HepG2 (cell line): ENCODE data around the gene RSAD1. TPM values are rescaled to one million over a fixed set of nuclear protein-coding genes. Genes with fewer than 3 reads are reported as not detected.
A peak's percentile ranks its signal among the peaks of the same experiment; 100 is the strongest.

Source experiments
- ATAC-seq: fragments of 200-7000 bp; cut with Tn5 transposase; 3 replicates; pipeline ENCODE4 v1.9.1; 2020; ENCODE audit warnings: mild to moderate bottlenecking, moderate library complexity
- BruUV-seq: library from RNA; stranded (reverse); fragments of 400-500 nt; replicated peaks from 2 replicates; lab custom pipeline; 2021; lab: Mats Ljungman, UMichigan
- CTCF ChIA-PET: fragments of 300-600 bp; formaldehyde crosslinking; extraction: SDS; loops from one replicate; lab custom pipeline; 2021; ENCODE audit warnings: low total read pairs, inconsistent platforms, low intra/inter-chr PET ratio; lab: Yijun Ruan, JAX
- POLR2A ChIA-PET: fragments of 350-600 bp; sonication (Branson Sonifier 250); formaldehyde crosslinking; loops from one replicate; lab custom pipeline; 2020; ENCODE audit warnings: antibody characterized with exemption, inconsistent platforms; lab: Yijun Ruan, JAX
- DNase-seq: peaks from one replicate; pipeline ENCODE4 v3.0.0-alpha.2; 2015; ENCODE audit warnings: low spot score
- FAIRE-seq: peaks from 3 replicates; lab custom pipeline; 2011; peaks lifted over from hg19 to GRCh38; lab: Jason Lieb, UNC
- H2AFZ ChIP-seq: one replicate; pipeline ENCODE4 v1.6.1; 2011; ENCODE audit warnings: low read length, inconsistent platforms
- H3K27ac ChIP-seq: fragments of 300-600 bp; 3 replicates; pipeline ENCODE4 v1.8.0; 2011; ENCODE audit warnings: mixed run types, mild to moderate bottlenecking, mixed read lengths, low read length, inconsistent platforms; ENCODE audit not compliant: insufficient read depth; ENCODE audit errors: extremely low read length
- H3K27me3 ChIP-seq, 2 experiments: fragments of 200-600 bp in 1 of 2; 2 replicates in 1 of 2; 3 replicates in 1 of 2; pipeline versions ENCODE4 v1.6.0 to v1.8.0; 2011; ENCODE audit warnings: low read length in 2 of 2, mild to moderate bottlenecking in 2 of 2, moderate library complexity in 2 of 2, inconsistent platforms in 1 of 2; ENCODE audit not compliant: insufficient read depth in 2 of 2, control insufficient read depth in 1 of 2
- H3K36me3 ChIP-seq, 2 experiments: fragments of 200-600 bp in 1 of 2; replicated peaks in 1 of 2; 2 replicates in 1 of 2; 3 replicates in 1 of 2; pipeline versions ENCODE4 v1.5.1 to v1.8.0; 2011; ENCODE audit warnings: low read length in 2 of 2, inconsistent platforms in 1 of 2; ENCODE audit not compliant: insufficient read depth in 2 of 2, control insufficient read depth in 1 of 2
- H3K4me1 ChIP-seq: 2 replicates; pipeline ENCODE4 v1.5.1; 2012; ENCODE audit warnings: low read length, inconsistent platforms; ENCODE audit not compliant: insufficient read depth
- H3K4me2 ChIP-seq: 2 replicates; pipeline ENCODE4 v1.6.0; 2011; ENCODE audit warnings: low read depth, low read length, inconsistent platforms
- H3K4me3 ChIP-seq, 3 experiments: fragments of 200-600 bp in 1 of 3; sonication (generic), shearing (Covaris generic) in 1 of 3; replicated peaks in 1 of 3; 2 replicates each; pipeline ENCODE4 v1.5.1; 2011 to 2016; ENCODE audit warnings: low read length in 3 of 3, inconsistent platforms in 2 of 3, low read depth in 2 of 3, mild to moderate bottlenecking in 2 of 3, control low read depth in 1 of 3, mixed read lengths in 1 of 3; ENCODE audit not compliant: insufficient read depth in 1 of 3
- H3K79me2 ChIP-seq: one replicate; pipeline ENCODE4 v1.6.1; 2011; ENCODE audit warnings: low read length, inconsistent platforms; ENCODE audit not compliant: insufficient read depth
- H3K9ac ChIP-seq: 2 replicates; pipeline ENCODE4 v1.6.0; 2011; ENCODE audit warnings: mild to moderate bottlenecking, low read depth, low read length, inconsistent platforms; ENCODE audit not compliant: insufficient read depth
- H3K9me3 ChIP-seq: 2 replicates; pipeline ENCODE4 v1.5.1; 2012; ENCODE audit warnings: mild to moderate bottlenecking, low read length
- H4K20me1 ChIP-seq: 2 replicates; pipeline ENCODE4 v1.6.0; 2011; ENCODE audit warnings: inconsistent platforms, mild to moderate bottlenecking, low read length, moderate library complexity; ENCODE audit not compliant: insufficient read depth
- ATF7-NPFF ChIP-seq: sonication (generic); formaldehyde crosslinking; IDR thresholded peaks from 2 replicates; pipeline ENCODE4 v1.8.1; 2023; ENCODE audit warnings: mild to moderate bottlenecking, low read depth, missing genetic modification reagents, moderate library complexity
- CEBPB ChIP-seq: IDR thresholded peaks from 2 replicates; pipeline ENCODE4 v1.6.1; 2011; ENCODE audit warnings: low read depth, low read length, improper control_type of control experiment, borderline replicate concordance
- HMG20A ChIP-seq: IDR thresholded peaks from 2 replicates; pipeline ENCODE4 v1.6.1; 2016; ENCODE audit warnings: borderline replicate concordance
- MBD4 ChIP-seq: IDR thresholded peaks from 2 replicates; pipeline ENCODE4 v1.6.1; 2012; ENCODE audit warnings: low read length, inconsistent platforms, borderline replicate concordance
- MED8 ChIP-seq: sonication (generic); formaldehyde crosslinking; IDR thresholded peaks from 2 replicates; pipeline ENCODE4 v1.8.1; 2023; ENCODE audit warnings: mild to moderate bottlenecking, missing genetic modification reagents; ENCODE audit not compliant: insufficient replicate concordance
- RBM22 ChIP-seq: fragments of 200-400 bp; formaldehyde crosslinking; optimal IDR thresholded peaks from 2 replicates; pipeline ENCODE3; 2017; ENCODE audit warnings: mild to moderate bottlenecking, low read length, moderate library complexity
- SIX1 ChIP-seq: sonication (generic); formaldehyde crosslinking; IDR thresholded peaks from 2 replicates; pipeline ENCODE4 v1.4.0; 2020; ENCODE audit warnings: missing genetic modification reagents, borderline replicate concordance
- ZNF225 ChIP-seq: sonication (generic); formaldehyde crosslinking; IDR thresholded peaks from 2 replicates; pipeline ENCODE4 v1.4.0; 2020; ENCODE audit warnings: mild to moderate bottlenecking, missing genetic modification reagents
- ZNF275 ChIP-seq: sonication (generic); formaldehyde crosslinking; IDR thresholded peaks from 2 replicates; pipeline ENCODE4 v1.8.0; 2022; ENCODE audit warnings: missing genetic modification reagents, mild to moderate bottlenecking, inconsistent platforms, borderline replicate concordance
- ZNF44 ChIP-seq: sonication (generic); formaldehyde crosslinking; IDR thresholded peaks from 2 replicates; pipeline ENCODE4 v1.5.1; 2020; ENCODE audit warnings: mild to moderate bottlenecking, missing genetic modification reagents
- ZNF547 ChIP-seq: sonication (generic); formaldehyde crosslinking; IDR thresholded peaks from 2 replicates; pipeline ENCODE4 v1.5.1; 2020; ENCODE audit warnings: mild to moderate bottlenecking, missing genetic modification reagents
- ZNF577 ChIP-seq: sonication (generic); formaldehyde crosslinking; IDR thresholded peaks from 2 replicates; pipeline ENCODE4 v1.4.0; 2020; ENCODE audit warnings: mild to moderate bottlenecking, low read depth, missing genetic modification reagents, borderline replicate concordance
- ZNF616 ChIP-seq: sonication (generic); formaldehyde crosslinking; IDR thresholded peaks from 2 replicates; pipeline ENCODE4 v1.5.0; 2020; ENCODE audit warnings: low read depth, mild to moderate bottlenecking, missing genetic modification reagents
- ZNF710 ChIP-seq: sonication (generic); formaldehyde crosslinking; IDR thresholded peaks from 2 replicates; pipeline ENCODE4 v1.5.0; 2020; ENCODE audit warnings: mild to moderate bottlenecking, missing genetic modification reagents, borderline replicate concordance
- WGBS: methylation state at CpG from one replicate; pipeline ENCODE4 v1.1.6; 2017; ENCODE audit warnings: low lambda C conversion rate; 5-methylcytosine and 5-hydroxymethylcytosine counted together
- in situ Hi-C: cut with HindIII; loops from 2 replicates; pipeline ENCODE4 v1.10.0; 2017; ENCODE audit warnings: low pct_unique_long_range_greater_than_20kb; ENCODE audit not compliant: extremely low pct_ligation_motif_present
- intact Hi-C: fragments of 100-400 bp; cut with micrococcal nuclease; formaldehyde crosslinking; loops from one replicate; pipeline ENCODE4 v1.10.0; 2022; ENCODE audit not compliant: unreplicated experiment
- polyA plus RNA-seq, 8 experiments: library from polyadenylated mRNA; depleted of rRNA in 3 of 8; stranded (reverse) in 7 of 8; unstranded in 1 of 8; fragments of >200 nt; fragmentation: Illumina TruSeq in 4 of 8; extraction: Trizol in 4 of 8; gene quantifications; 2 replicates each; pipeline versions ENCODE4 v1.2.1 to v1.2.3, GENCODE V29; 2011 to 2016; ENCODE audit warnings: low read depth in 4 of 8, missing spikeins in 1 of 8, mixed read lengths in 1 of 8; ENCODE audit not compliant: insufficient read depth in 1 of 8
- total RNA-seq, 5 experiments: library from RNA; depleted of rRNA; stranded (reverse); fragments of >200 nt; fragmentation: Illumina TruSeq; extraction: Trizol; gene quantifications; 2 replicates each; pipeline ENCODE4 v1.2.3, GENCODE V29; 2016; ENCODE audit warnings: low read depth in 1 of 5
- TF ChIP-seq, protein P1 (sequence below): sonication (generic); formaldehyde crosslinking; IDR thresholded peaks from 2 replicates; pipeline ENCODE4 v1.4.0; 2020; ENCODE audit warnings: missing genetic modification reagents, borderline replicate concordance

Gene RSAD1
- total and polyA plus RNA-seq, 2 of the 13 experiments (the other 11 are each of a cell fraction or from before 2014, with no cell fraction given) = 22.7 to 27.7 TPM

GRCh38 chr17:50460831-50461526 is 17.7 kb upstream of the RSAD1 start:
- Histone ChIP-seq H3K4me1 (peaks cover 24% of the 10 kb centered on the region), H3K27me3 (no peaks in the 10 kb centered on the region), H3K9ac (no peak overlapping the region), H3K27ac (no peak overlapping the region), H3K9me3 (no peaks in the 10 kb centered on the region), H3K36me3 (peaks cover 5 to 18% of the 10 kb centered on the region in 2 experiments; a peak in 4 of 5 replicates), H3K79me2 (no peaks in the 10 kb centered on the region), H3K4me2 (no peak overlapping the region), H4K20me1 (no peaks in the 10 kb centered on the region; the same call in 1 of the 2 replicates), H2AFZ (no peak overlapping the region), H3K4me3 (no peak overlapping the region)
- no peak for FAIRE-seq
- intact Hi-C loops = no loop called here
- no peak for ATAC-seq
- ChIA-PET CTCF (no interaction called here), POLR2A (interaction anchor here (2.8 kb wide), 1 partner anchor 32 kb away, joined by 23 read pairs; no protein-coding TSS in a partner anchor)
- in situ Hi-C loops = no loop called here
- 95% methylated on average over 8 of the region's 9 CpGs for WGBS
- no peak for DNase-seq
- no TSS peak for BruUV-seq
- TF ChIP-seq CEBPB (no peak), MBD4 (no peak), ZNF547 (CRISPR knock-in tag) (0 out of 2 replicates have a peak, but pooled peaks have one; percentile 29), HMG20A (CRISPR knock-in tag) (no peak), ZNF225 (CRISPR knock-in tag) (no peak), ZNF616 (no peak), ZNF275 (CRISPR knock-in tag) (no peak), RBM22 (peak; percentile 7), ZNF577 (no peak), MED8 (CRISPR knock-in tag) (peak; percentile 28), ATF7-NPFF (CRISPR knock-in tag) (no peak), SIX1 (CRISPR knock-in tag) (no peak), ZNF710 (CRISPR knock-in tag) (no peak), ZNF44 (no peak)
- TF ChIP-seq, protein P1, sequence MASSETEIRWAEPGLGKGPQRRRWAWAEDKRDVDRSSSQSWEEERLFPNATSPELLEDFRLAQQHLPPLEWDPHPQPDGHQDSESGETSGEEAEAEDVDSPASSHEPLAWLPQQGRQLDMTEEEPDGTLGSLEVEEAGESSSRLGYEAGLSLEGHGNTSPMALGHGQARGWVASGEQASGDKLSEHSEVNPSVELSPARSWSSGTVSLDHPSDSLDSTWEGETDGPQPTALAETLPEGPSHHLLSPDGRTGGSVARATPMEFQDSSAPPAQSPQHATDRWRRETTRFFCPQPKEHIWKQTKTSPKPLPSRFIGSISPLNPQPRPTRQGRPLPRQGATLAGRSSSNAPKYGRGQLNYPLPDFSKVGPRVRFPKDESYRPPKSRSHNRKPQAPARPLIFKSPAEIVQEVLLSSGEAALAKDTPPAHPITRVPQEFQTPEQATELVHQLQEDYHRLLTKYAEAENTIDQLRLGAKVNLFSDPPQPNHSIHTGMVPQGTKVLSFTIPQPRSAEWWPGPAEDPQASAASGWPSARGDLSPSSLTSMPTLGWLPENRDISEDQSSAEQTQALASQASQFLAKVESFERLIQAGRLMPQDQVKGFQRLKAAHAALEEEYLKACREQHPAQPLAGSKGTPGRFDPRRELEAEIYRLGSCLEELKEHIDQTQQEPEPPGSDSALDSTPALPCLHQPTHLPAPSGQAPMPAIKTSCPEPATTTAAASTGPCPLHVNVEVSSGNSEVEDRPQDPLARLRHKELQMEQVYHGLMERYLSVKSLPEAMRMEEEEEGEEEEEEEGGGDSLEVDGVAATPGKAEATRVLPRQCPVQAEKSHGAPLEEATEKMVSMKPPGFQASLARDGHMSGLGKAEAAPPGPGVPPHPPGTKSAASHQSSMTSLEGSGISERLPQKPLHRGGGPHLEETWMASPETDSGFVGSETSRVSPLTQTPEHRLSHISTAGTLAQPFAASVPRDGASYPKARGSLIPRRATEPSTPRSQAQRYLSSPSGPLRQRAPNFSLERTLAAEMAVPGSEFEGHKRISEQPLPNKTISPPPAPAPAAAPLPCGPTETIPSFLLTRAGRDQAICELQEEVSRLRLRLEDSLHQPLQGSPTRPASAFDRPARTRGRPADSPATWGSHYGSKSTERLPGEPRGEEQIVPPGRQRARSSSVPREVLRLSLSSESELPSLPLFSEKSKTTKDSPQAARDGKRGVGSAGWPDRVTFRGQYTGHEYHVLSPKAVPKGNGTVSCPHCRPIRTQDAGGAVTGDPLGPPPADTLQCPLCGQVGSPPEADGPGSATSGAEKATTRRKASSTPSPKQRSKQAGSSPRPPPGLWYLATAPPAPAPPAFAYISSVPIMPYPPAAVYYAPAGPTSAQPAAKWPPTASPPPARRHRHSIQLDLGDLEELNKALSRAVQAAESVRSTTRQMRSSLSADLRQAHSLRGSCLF (CRISPR knock-in tag) = no peak
